ENCODE data around the gene FOS.
"Not testable (repeated sequence)": the region's sequence is repeated elsewhere in the genome, so short reads cannot be mapped to it uniquely, and the experiment has no call there.

Gene FOS

GRCh38 chr14:75295491-75296345, 17.1 kb downstream of the FOS start:
- DNase-seq: peak; percentile 34

- DNase-seq: no peak
Measured at GRCh38 chr14:75297411-75298040, 18.9 kb downstream of the FOS start.

GRCh38 chr14:75298187-75298965, 19.7 kb downstream of the FOS start:
- no peak for DNase-seq

- DNase-seq: no peak
Measured at GRCh38 chr14:75299059-75299458, 20.4 kb downstream of the FOS start.

GRCh38 chr14:75299576-75299975, 20.9 kb downstream of the FOS start:
- DNase-seq: no peak

- DNase-seq: no peak
Measured at GRCh38 chr14:75301666-75302325, 23.2 kb downstream of the FOS start.

GRCh38 chr14:75303381-75303789, 24.8 kb downstream of the FOS start:
- DNase-seq: peak; percentile 35

GRCh38 chr14:75306410-75306809, 27.8 kb downstream of the FOS start:
- DNase-seq: not testable (repeated sequence)

GRCh38 chr14:75306927-75307699, 28.5 kb downstream of the FOS start:
- DNase-seq: peak; percentile 23

GRCh38 chr14:75307700-75308379, 29.2 kb downstream of the FOS start:
- peak; percentile 56 for DNase-seq

- DNase-seq: not testable (repeated sequence)
Measured at GRCh38 chr14:75308991-75309390, 30.4 kb downstream of the FOS start.

- DNase-seq: not testable (repeated sequence)
Measured at GRCh38 chr14:75309561-75309960, 30.9 kb downstream of the FOS start.

GRCh38 chr14:75310295-75311111, 31.9 kb downstream of the FOS start:
- DNase-seq: peak; percentile 88

- DNase-seq: no peak
Measured at GRCh38 chr14:75311356-75311755, 32.7 kb downstream of the FOS start.

- DNase-seq: no peak
Measured at GRCh38 chr14:75312341-75312740, 33.7 kb downstream of the FOS start.

GRCh38 chr14:75313294-75313693, 34.7 kb downstream of the FOS start:
- no peak for DNase-seq

- DNase-seq: no peak
Measured at GRCh38 chr14:75315144-75315543, 36.5 kb downstream of the FOS start.

GRCh38 chr14:75317148-75317547, 38.5 kb downstream of the FOS start:
- DNase-seq: no peak

GRCh38 chr14:75318353-75318752, 39.7 kb downstream of the FOS start:
- no peak for DNase-seq

- DNase-seq: no peak
Measured at GRCh38 chr14:75319021-75319420, 40.4 kb downstream of the FOS start.

GRCh38 chr14:75320196-75320595, 41.6 kb downstream of the FOS start:
- DNase-seq: no peak

Measured in SHP77 treated with DMSO at 0.1 percent for 48 hours (cell line).